HG03342 (cell line): ENCODE results near the gene TENM3.
A peak's percentile ranks its signal among the peaks of the same experiment; 100 is the strongest.

ENCODE experiments used
- ATAC-seq: cut with Tn5 transposase; IDR thresholded peaks from one replicate; pipeline ENCODE4 v1.9.1; 2021; ENCODE audit warnings: mild to moderate bottlenecking, moderate library complexity; ENCODE audit not compliant: unreplicated experiment

TENM3 gene

DNA sequence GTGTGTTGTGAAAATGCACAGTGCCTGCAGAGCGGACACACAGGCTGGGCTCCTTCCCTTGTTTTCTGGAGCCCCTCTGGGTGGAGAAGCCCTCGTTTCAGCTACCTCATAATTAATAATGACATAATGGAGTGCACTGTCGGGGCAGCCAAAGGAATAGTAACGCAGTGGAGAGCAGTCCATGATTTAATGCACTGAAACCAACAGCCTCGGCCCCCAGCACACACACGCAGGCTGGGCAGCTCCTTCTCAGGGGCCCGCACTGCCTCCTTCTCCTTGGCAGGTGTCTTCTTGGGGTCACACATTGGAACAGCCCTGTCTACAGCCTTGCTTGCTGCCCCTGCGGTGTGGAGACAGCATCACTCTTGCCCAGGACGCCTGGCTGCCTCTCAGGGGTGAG is 584.8 kb downstream of the TENM3 start:
- ATAC-seq = no peak

DNA sequence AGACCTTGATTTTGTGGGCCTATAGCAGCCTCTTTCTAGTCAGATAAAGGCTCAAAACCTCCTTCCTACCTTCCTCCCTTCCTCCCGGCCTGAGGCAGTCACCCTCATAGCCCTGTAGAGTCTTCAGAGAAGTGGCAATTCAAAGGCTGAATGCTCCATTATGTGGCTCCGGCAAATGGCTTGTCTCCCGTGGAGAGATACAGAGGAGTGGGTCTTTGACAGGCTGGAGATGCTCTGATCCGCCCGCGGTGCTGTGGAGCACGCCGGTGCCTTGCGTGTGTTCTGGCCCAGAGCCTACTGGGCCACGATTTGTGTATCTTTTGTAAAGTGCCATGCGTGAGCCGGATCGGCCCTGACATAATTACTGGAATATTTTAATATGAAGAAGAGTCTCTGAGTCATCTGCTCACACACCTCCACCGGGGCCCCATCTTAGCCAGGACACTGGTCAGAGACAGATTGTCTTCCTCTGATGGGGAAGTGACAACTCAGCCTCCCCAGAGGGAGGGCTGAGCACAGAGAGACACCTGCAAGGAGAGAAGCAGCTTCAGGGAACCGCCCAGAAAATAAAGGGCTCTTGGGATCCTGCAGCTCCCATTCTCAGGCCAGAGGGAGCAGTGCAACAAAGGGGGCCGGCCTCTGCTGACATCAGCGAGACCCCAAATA is 585.3 kb downstream of the TENM3 start:
- peak; percentile 24 for ATAC-seq

DNA sequence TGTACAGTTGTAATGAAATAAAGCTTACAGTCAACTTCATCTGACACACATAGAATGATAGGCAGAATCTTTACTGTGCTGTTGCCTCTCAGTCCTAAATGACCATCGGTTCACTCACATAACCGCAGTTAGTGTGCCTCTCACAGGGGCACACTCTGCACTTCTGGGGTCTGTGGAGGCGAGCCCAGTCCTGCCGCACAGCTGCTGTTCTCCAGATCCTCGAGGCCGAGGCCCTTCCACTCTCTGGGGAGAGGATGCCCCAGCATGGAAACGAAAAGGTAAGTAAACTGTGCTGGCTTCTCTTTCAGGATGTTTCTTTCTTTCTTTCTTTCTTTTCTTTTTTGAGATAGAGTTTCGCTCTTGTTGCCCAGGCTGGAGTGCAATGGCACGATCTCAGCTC is 586.0 kb downstream of the TENM3 start:
- no peak for ATAC-seq

DNA sequence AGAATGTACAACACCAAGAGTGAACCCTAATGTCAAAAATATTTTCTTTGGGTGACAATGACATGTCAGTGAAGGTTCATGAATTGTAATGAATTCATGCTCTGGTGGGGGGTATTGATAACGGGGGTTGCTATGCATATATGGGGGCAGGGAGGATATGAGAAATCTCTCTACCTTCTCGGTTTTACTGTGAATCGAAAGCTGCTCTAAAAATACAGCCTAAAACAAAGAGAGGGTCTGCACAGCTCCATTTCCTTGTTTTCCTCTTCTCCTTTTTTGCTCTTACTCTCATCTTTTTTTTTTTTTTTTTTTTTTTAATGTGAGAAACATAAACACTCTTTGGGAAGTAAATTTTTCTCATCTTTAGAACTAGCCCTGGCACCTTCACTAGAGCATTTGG is 588.2 kb downstream of the TENM3 start:
- no peak for ATAC-seq

DNA sequence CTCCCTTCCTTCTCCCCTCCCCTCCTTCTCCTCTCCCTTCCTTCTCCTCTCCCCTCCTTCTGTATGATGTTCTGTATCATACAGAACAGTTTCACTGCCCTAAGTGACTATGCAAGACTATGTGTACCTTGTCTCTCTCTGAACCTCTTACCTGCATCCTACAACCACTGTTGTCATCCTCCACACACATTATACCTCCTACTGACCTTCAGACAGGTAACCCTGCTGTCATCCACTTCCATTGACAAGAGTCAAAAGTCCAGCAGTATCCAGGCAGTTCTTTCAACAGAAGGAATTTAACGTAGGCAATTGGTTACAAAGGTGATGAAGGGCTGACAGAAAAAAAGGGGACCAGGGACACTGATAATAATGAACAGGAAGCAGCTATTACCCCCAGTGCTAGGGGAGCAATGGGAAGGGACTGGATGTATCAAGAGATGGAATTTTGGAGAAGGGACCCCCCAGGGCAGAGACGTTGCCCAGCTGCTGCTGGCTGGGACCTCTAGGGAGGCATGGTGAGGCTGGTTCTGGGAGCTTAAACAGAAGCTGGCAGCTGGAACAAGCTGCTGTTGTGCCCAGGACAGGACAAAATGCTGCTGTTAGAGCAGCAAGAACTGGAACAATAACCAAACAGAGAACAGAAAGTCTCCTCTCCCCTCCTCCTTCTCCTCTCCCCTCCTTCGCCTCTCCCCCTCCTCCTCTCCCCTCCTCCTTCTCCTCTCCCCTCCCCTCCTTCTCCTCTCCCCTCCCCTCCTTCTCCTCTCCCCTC is 589.3 kb downstream of the TENM3 start:
- peak; percentile 32 for ATAC-seq

DNA sequence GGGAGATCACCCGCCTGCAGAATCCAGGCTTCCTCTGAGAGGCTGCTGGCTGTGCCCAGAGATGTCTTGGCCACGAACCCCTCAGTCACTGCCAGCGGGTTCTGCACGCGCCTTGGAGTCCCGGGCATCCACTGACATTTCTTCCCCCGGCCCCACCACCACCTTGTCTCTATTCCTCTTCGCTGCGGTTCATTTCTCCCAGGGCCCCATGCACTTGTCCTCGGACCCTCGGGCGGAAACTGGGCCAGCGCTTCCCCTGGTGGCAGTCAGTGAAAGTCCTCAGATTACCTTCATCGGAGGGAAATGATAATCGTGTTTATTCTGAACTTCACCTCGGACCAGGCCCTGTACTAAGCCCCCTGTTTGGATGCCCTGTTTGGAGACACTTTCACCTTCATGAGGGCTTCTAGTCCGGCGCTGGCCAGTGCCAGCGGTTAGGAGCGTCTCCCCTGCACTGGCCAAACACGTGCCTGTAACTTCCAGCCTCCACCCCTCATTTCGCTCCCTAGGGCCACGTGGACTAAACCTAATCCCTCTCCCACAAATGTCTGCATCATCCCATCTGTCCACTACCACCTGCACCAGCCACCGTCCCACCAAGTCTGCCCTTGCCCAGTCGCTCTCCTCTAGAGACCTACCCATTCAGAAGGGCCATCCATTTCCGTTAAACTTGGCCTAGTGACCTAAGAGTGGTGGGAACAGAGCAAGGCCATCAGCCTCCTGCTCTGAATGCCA is 592.0 kb downstream of the TENM3 start:
- ATAC-seq = no peak

DNA sequence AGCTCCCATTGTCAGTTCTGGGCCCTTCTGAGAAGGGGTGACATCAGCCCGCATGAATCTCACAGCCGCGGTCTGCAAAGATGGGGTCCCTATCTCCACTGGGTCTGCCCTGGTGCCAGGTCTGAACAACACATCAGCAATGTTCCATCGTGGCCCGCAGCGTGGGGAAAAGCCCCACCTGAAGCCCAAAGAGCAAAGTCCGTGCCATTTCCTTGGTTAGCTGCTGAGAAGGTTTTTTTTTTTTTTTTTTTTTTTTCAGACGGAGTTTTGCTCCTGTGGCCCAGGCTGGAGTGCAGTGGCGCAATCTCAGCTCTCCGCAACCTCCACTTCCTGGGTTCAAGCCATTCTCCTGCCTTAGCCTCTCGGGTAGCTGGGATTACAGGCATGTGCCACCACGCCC is 594.6 kb downstream of the TENM3 start:
- ATAC-seq = no peak

DNA sequence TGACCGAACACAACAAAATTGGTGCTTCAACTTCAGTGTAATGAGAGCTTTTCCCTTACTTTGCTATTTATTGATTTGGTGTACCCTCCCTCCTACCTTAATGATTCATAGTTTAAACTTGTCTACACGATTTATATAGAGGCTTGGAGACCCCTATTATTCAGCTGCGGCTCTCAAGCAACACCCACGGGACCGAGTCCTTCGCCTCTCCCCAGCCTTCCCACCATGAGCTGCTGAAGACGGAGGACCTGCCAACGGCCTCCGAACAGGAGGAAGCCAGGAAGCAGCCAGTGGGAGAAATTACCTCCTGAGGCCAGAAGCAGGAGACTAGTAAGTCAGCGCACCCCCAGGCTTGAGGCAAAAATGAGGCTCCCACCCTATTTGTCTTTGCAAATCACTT is 595.3 kb downstream of the TENM3 start:
- ATAC-seq = no peak

DNA sequence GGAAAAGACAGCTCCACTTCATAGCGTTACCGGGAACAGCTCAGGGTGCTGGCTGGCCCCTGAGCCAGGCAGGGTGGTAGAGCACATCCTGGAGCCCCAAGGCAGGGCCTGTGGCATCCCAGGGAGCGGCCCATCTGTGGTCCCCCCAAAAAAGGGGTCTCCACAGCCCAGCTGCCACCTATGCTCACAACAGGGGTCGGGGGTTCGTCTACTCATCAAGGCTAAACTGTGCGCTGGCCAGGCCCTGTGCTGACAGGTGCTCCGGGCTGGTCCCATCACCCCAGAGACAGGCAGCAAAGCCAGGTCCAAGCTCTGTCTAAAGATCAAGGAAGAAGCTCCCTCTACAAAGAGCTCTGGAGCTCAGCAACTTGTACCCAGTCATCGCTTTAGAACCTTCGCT is 596.1 kb downstream of the TENM3 start:
- no peak for ATAC-seq

DNA sequence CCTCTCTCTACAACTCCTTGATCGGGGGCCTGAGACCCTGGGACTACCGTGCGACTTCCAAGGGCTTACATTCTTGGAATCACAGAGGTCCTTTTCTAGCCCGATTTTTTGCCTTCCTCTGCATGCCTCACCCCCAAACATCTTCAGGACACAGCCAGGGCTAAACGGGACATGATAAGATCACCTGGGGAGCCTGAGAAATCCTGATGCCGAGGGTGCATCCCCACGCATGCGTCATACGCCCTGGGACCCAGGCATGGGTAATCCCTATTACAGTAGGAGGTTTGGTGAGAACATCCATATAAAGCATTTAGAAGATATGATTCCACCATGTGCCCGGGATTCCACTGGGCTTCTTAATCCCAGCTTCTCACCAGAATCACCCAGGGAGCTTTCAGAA is 596.9 kb downstream of the TENM3 start:
- no peak for ATAC-seq

DNA sequence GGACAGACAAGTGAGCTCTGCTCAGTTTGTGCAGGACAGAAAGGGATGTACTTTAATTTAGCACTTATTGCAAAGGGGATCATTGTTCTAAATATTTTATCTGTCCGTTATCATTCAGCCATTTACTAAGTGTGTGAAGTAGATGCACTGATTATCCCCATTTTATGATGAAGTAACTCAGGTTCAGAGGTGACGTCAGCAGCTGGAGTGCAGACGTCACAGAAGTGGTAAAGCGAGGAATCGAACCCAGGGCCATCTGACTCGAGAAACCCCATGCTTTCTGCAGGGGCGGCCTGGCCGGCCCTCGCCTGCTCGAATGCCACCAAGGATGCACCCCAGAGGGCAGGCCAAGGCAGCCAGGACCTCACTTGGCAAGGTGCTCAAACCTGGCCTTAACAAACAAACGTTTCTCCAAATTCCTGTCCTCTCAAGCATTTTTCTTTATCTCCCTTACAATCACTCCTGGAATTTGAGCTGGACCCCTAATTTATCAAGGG is 599.0 kb downstream of the TENM3 start:
- no peak for ATAC-seq

DNA sequence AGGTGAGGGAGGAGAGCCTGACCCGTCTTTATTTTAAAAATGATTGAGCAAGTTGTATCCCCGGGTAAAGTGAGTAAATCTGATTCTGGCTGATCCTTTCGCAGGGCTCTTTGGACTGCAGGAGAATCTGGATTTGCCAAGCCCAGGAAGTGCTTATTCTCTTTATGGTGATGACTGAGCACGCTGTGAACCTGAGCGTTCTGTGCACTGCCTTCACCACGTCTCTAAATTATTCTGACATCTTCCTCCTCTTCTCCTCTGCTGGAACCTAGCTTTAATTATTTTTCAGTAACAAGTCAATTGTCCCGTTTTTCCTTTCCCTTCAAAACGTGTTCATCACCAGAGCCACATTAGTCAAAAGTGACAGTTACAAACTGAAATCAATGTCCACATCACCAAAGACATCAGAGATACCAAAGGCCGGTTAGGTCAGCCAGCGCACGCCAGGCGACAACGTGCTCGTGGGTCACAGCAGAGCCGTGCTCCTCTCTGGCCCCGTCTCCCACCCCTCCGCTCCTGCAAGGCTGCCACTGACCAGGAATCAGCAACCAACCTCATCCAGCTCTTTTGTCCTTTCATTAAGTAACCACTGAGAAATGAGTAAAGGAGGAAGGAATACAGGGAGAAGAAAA is 599.7 kb downstream of the TENM3 start:
- ATAC-seq = no peak

DNA sequence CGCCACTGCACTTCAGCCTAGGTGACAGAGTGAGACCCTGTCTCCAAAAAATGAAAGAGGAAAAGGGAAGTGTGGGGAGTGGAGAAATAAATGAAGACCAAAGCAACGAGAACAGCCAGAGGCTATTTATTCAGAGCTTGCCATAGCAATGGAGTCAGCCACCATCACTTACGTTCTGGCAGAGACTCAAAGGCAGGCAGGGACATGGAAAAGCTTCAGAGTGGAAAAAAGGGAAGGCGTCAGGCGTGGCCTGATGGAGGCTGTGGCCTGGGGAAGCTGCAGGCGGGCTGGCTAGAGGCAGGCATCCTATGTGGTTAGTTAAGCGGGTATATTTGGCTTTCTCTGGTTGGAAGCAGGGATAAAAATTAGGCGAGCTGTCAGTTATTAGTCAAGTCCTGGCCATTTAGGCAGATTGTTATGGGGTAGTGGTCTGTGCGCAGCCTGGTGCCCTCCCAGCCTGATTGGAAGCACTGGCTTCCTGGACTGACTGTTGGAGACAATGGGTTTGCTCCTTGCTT is 600.7 kb downstream of the TENM3 start:
- ATAC-seq = no peak

DNA sequence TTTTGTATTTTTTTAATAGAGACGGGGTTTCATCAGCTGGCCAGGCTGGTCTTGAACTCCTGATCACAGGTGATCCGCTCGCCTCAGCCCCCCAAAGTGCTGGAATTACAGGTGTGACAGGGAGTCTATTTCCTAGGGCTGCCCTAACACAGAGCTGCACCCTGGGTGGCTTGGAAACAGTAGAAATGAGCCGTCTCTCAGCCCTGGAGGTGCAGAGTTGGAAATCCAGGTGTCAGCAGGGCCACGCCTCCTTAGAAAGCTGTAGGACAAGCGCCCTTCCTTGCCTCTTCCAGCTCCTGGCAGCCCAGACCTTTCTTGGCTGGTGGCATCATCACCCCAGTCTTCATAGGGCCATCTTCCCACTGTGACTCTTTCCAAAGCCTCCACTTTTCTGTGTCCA is 602.4 kb downstream of the TENM3 start:
- ATAC-seq = no peak

DNA sequence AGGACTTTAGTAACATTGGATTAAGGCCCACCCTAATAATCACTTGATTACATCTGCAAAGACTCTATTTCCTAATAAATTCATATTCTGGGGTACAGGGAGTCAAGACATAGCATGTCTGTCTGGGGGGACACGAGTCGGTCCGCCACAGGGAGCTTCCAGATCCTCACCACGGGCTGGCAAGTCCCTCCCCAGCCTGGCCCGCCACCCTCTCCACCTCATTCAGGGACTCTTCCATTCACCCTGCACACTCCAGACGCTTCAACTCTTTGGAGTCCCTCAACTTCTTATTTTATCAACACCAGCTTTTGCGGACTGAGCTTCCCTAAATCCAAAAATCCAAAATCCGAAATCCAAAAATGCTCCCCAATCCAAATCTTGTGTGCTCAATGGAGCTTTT is 602.8 kb downstream of the TENM3 start:
- no peak for ATAC-seq

DNA sequence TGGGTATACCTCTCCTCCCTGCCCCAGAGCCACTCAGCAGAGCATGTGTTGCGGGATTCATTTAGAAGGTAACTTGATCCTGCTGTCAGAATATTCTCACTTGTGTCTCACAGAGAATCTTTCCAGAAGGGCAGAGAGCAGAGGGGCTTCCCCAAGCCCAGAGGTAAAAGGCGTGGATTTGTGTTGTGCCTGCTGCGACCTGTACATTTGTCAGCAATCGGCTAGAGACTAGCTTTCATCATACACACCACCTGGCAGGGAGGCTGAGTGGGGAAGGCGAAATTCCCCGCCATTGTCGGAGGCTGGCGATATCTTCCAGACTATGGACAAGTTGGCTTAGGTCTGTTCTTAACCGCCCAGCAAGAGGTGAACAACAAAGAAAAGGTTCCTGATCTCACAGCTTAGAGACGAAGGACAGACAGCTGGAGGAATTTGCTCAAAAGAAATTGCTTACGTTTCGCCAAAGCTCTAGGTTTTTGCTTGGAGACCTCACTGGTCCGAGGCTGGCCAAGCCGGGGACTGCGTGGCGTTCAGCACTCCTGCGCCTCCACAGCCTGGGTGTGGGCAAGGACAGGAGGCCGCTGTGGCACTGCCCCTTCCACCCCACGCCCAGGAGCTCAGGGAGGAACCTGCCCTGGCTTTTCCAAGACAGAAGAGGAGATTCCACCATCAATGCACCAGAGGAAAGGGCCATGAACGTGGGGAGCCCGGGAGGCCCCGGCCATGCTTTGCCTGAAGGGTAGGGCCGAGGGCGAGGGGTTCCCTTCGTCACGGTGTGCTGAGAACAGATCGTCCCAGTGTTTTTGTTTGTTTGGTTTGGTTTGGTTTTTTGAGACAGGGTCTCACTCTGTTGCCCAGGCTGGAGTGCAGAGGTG is 604.6 kb downstream of the TENM3 start:
- ATAC-seq = no peak

DNA sequence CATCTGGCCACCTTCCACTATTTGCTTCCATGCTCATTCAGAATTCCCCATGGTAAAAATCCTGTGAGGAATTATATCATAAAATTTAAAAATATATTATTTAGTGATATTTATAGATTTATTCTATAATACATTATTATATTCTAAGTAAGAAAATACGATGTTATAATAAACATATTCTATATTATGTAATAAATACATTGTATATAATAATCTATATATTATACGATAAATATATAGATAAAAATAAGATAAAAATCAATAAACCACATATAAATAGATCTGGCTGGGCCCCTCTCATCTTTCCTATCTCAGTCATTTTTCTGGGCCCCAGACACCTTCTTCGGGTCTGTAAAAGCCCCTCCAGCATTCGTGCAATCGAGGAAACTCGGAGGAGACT is 605.5 kb downstream of the TENM3 start:
- no peak for ATAC-seq
